ENCODE results near the gene INF2.
A peak's percentile ranks its signal among the peaks of the same experiment; 100 is the strongest.
"Not testable (repeated sequence)": the region's sequence is repeated elsewhere in the genome, so short reads cannot be mapped to it uniquely, and the experiment has no call there.

Gene INF2

DNA sequence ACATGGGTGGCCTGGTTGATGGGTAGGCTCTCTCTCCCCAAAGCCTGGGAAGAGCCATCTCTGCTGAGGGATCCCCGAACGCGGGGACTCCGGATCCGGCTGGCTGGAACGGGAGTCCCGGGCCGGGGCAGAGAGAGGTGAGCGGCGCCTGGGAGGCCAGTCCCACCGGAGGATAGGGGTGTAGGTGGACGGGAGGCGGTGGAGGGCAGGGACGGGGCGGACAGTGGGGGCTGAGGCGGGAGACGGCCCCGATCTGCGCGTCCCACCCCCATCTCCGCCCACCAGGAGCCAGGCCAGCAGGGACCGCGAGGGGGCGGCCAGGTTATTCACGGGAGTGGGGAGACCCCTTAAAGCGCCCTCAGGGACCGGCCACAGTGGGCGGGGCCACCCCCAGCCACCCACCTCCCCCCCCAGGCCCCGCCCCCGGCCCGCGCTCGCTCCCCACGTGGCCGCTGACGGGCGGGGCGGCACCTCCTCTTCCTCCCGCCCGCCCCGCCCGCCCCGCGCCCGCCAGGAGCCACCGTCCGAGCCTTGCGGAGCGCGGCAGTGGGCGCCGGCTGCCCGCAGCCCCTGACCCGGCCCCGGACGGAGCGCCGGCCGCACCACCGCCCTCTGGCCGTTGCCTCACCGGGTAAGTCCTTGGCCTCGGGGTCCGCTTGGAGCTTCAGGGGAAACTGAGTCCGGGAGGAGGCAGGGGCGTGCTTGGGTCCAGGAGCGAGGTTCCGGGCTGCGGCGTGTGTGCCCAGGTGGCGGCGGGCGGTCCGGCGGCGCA is at the start of gene INF2:
Gene INF2, plus strand, starts transcription at position 510 of the 772 bp plus-strand sequence. CDS start 11,748 bp downstream, outside the sequence.
- peak; percentile 75 for DNase-seq

GRCh38 chr14:104639885-104640548 is 49.4 kb upstream of the INF2 start:
- DNase-seq = peak; percentile 79

- no peak for DNase-seq
Measured at GRCh38 chr14:104640681-104641080, 48.7 kb upstream of the INF2 start.

DNA sequence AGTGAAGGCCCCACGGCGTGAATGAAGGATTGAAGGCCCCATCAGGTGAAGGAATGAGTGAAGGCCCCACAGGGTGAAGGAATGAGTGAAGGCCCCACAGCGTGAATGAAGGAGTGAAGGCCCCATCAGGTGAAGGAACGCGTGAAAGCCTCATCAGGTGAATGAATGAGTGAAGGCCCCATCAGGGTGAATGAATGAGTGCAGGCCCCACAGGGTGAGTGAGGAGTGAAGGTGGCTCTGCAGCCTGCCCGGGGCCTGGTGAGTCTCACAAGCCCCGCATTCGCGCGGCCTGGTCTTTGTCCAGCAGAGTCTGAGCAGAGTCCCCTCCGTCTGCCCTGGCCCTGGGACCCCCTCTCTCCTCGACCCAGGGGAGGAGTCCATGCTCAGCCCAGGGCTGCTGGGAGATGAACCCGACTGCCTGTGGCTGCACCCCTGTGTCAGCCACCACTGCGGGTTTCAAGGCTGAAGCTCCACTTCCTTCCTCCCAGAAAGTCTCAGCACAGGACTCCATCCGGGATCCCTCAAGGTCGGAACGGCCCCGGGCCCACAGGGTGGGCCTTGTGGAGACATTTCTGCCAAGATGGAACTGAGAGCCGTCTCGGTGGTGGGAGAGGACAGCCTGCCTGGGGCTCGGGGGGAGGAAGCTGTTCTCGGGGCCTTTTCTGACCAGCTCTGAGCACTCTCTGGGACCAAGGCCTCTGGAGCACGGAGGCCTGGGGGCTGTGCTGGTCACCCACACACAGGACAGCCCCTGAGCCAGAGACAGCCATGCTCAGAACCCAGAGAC is 47.5 kb upstream of the INF2 start:
- DNase-seq = no peak

- DNase-seq = no peak
Measured at GRCh38 chr14:104642540-104642868, 46.9 kb upstream of the INF2 start.

DNA sequence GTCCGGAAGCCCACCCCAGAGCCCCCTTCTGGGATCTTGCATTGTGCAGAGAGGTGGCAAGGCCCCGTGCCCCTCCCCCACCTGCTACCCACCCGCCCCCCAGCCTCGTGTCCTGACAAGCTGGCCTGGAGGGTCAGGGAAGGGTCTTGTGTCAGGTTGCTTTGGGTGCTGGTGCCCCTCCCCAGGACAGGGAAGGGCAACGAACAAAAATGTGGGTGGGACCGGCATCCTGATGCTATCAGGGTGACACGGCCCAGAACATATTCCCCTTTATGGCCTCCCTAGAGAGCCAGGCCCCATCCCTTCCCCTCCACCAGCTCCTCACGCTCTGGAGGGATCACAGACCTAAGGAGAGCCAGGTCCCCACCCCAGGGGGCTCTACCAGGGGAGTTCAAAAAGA is 46.1 kb upstream of the INF2 start:
- no peak for DNase-seq

GRCh38 chr14:104644091-104644635 is 45.3 kb upstream of the INF2 start:
- no peak for DNase-seq

DNA sequence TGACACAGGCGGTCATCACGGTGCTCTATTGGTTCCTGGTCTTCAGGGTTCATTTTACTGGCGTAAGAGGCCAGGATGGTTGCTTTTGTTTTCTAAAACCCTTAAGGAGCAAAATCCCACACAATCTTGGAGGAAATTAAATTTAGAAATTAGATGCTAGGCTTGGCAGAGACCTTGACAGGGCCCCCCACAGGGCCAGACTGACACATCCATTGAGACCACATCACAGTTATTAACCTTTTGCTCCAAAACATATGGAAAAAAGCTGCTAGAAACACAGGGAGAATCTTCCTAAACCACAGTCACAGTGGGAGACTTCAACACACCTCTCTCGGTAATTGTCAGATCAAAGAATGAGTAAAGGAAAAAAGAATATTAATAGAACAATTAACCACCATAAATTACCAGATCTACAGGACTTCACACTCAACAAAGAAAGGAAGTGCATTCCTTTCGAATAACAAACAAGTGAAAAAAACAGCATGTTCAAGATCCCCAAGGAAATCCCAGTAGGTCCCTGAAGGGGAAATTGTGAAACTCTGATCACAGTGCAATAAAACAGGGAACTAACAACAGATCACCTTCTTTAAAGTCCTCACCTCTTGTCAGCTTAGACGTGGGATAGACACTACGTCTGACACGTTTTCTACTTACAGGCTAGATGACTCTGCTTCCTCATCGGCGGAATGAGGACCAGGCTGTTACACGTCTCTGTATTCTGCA is 44.6 kb upstream of the INF2 start:
- no peak for DNase-seq

GRCh38 chr14:104647467-104648043 is 41.9 kb upstream of the INF2 start:
- DNase-seq = no peak

DNA sequence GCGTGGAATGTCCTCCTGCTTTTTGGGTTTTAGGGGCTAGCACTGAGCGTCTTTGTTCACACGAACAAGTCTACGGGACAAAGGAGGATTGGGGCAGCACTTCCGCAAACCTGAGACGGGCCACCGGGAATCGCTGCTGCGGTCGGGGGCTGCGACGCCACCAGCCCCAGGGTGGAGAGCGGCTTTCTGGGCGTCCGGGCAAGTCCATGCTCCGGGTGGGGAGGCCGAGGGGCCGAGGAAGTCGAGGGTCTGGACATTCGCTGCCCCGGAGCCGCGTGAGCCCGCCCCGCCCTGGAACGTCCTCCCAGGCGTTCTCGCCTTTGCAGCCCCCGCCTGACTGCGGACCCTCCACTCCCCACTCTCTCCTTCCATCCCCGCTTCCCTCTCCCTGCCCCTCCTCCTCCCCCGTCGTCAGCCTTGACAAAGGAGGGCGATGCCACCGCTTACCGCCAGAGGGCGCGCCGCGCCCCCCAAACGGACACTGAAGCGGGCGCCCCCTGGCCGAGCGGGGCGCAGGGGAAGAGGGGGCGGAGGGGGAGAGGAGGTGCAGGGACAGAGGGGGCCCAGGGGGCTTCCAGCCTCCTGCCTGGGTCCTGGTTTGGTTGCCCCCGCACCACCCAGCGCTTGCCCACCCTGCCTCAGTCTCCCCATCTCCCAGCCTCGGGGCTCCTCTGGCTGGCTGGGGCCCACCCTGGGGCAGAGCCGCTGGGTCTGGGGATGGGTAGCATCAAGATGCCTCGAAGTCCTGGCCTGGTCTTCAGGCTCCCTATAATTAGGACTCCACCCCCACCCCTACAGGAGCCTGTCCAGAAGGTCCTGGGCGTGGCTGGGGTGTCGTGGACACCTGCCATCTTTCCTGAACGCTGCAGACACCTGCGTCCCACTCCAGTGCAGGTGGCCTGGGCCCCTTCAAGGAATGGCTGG is 39.1 kb upstream of the INF2 start:
- DNase-seq = peak; percentile 86

GRCh38 chr14:104650981-104651875 is 38.2 kb upstream of the INF2 start:
- DNase-seq = no peak

GRCh38 chr14:104651876-104652260 is 37.5 kb upstream of the INF2 start:
- DNase-seq = no peak

- DNase-seq = no peak
Measured at GRCh38 chr14:104652386-104652785, 37.0 kb upstream of the INF2 start.

GRCh38 chr14:104653130-104653920 is 36.1 kb upstream of the INF2 start:
- DNase-seq = not testable (repeated sequence)

DNA sequence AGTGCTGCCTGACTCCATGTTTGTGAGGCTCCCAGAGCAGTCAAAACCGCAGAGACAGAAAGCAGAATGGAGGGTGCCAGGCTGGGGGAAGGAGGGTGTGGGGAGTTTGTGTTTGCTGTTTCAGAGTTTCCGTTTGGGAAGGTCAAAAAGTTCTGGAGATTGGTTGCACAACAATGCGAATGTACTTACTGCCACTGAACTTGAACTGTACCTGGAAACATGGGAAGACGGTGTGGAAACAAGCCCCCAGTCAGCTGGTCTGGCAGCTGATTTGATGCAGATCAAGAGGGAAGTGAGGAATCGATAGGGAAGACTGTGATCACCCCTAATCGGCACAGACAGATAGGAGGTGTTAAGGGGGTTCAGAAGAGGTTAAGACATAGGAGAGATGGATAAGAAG is 35.3 kb upstream of the INF2 start:
- DNase-seq = no peak

DNA sequence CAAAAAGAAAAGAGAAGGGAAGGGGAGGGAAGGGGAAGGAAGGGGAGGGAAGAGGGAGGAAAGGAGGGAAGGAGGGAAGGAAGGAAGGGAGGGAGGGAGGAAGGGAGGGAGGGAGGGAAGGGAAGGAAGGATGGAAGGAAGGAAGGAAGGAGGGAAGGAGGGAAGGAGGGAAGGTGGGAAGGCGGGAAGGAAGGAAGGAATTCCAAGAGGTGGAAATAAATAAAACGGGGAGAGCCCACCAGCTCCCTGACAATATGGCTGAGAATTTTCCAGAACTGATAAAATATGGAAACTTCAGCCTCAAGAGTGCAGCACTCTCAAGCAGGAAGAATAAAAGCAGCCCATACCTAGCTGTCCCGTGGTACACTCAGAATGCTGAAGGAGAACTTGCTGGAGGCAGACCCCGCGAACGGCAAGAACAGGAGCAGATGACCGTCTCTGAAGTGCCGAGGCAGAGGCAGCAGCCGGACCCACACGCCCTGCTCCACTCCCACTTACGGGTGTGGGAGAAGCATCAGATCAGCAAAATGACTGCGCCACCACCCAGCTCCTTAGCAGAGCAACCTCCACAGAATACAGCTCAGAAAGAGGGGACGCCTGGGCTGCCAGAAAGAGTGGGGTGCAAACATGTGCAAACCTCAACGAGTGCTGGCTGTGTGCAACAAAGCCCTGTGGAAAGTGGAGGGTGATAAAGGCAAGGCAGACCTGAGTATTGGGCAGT is 34.1 kb upstream of the INF2 start:
- no peak for DNase-seq

DNA sequence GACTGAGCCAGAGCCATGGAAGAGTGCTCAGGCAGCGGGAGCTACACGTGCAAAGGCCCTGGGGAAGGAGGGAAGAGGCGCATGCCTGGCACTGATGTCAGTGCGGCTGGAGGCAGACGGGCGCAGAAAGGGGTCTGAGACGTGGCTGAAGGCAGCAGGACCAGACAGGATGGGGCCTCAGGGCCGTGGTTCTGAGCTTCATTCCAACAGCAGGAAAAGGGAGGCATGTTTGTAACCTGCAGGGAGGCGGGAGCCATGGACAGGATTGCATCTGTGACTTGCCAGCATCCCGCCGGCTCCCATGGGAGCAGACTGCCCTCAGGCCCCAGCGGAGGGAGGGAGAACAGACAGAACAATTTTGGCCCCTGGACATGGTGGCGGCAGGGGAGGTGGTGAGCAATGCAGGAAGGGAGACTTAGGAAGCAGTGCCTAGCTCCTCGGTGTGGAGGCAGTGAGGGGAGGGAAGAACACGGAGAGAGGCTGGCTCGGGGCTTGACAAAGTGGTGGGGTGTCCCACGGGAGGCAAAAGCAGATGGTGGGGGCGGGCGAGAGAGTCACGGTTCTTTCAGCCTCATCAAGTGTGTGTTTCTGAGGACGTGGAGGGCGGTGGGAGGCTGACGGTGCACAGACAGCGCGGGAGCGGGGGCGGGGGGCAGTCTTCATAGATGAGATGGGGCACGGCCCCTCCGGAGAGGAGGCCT is 33.3 kb upstream of the INF2 start:
- peak; percentile 62 for DNase-seq

- peak; percentile 46 for DNase-seq
Measured at GRCh38 chr14:104657101-104657524, 32.3 kb upstream of the INF2 start.

Measured in femur (tissue), 1 donor.